ENCODE results near the gene ABCA5. TPM values are rescaled to one million over a fixed set of nuclear protein-coding genes. Genes with fewer than 3 reads are reported as not detected.

ABCA5 gene
- polyA plus RNA-seq, 3 donors = 0.50 to 3.1 (median 0.73) TPM

DNA sequence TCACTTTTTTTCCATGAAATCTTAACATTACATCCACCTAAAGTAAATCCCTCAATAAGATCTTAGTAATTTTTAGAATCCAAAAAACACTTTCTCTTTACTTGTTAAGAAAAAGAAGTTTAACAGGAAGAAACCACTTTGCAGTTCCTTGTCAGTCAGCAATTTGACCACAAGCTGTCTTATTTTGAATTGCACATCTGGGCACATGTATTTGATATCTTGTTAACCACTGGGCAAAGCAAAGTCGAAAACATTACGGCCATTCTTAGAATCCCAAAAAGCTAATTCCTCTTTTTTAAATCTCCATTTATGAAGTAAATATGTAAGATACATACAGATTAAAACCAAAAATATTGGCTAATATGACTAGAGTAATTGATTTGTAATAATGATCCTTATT is 99.4 kb downstream of the ABCA5 start:
- intact Hi-C loops (cut with micrococcal nuclease) = no loop called here
- H3K4me1 ChIP-seq (ENCODE audit: control insufficient read depth in 1 of 2, insufficient read depth in 2 of 2, low read length in 2 of 2) = peaks cover 5 to 15% of the 10 kb centered on the region in 2 donors
- Mint-ChIP-seq H3K9me3 (peaks cover 2 to 16% (median 10%) of the 10 kb centered on the region in 7 donors), H3K27ac (peak overlapping the region in 4 of 7 donors; percentile 28 to 80 (median 62)), H3K27me3 (ENCODE audit: low read depth in 3 of 3) (no peaks in the 10 kb centered on the region), H3K36me3 (no peaks in the 10 kb centered on the region), H3K4me1 (peaks cover 13% of the 10 kb centered on the region), H3K4me3 (peak overlapping the region in 1 of 2 donors; percentile 43)
- H4K20me1 ChIP-seq (ENCODE audit: insufficient read depth, low read length) = no peaks in the 10 kb centered on the region
- WGBS (ENCODE audit: insufficient coverage) = no CpG with 5 or more reads among the region's 2 CpGs
- H3K9me3 ChIP-seq (replicated peaks in 1 of 2; ENCODE audit: control insufficient read depth in 1 of 2, insufficient read depth in 1 of 2, low read length in 2 of 2) = peaks cover 0 to 2% of the 10 kb centered on the region in 2 donors
- H3K9ac ChIP-seq (ENCODE audit: insufficient read depth, low read length, poor library complexity, severe bottlenecking) = no peak overlapping the region
- H3K4me3 ChIP-seq (replicated peaks in 1 of 3; ENCODE audit: low read depth in 2 of 3, low read length in 3 of 3) = peak overlapping the region in 1 of 3 experiments; percentile 50
- H2AFZ ChIP-seq (ENCODE audit: insufficient read depth, low read depth, low read length, poor library complexity, severe bottlenecking) = peak overlapping the region; percentile 35
- no peaks in the 10 kb centered on the region for H3K79me2 ChIP-seq (ENCODE audit: insufficient read depth, low read length)
- peak overlapping the region; percentile 45 for H3K4me2 ChIP-seq (replicated peaks; ENCODE audit: extremely low read depth, low read length, poor library complexity, severe bottlenecking)
- TF ChIP-seq, protein P1, sequence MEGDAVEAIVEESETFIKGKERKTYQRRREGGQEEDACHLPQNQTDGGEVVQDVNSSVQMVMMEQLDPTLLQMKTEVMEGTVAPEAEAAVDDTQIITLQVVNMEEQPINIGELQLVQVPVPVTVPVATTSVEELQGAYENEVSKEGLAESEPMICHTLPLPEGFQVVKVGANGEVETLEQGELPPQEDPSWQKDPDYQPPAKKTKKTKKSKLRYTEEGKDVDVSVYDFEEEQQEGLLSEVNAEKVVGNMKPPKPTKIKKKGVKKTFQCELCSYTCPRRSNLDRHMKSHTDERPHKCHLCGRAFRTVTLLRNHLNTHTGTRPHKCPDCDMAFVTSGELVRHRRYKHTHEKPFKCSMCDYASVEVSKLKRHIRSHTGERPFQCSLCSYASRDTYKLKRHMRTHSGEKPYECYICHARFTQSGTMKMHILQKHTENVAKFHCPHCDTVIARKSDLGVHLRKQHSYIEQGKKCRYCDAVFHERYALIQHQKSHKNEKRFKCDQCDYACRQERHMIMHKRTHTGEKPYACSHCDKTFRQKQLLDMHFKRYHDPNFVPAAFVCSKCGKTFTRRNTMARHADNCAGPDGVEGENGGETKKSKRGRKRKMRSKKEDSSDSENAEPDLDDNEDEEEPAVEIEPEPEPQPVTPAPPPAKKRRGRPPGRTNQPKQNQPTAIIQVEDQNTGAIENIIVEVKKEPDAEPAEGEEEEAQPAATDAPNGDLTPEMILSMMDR (IDR thresholded peaks at IDR 0.05) = no peak
- no peaks in the 10 kb centered on the region for H3K36me3 ChIP-seq (replicated peaks in 1 of 2; ENCODE audit: control insufficient read depth in 1 of 2, insufficient read depth in 2 of 2, low read length in 2 of 2)
- DNase-seq = peak in 1 of 3 donors; percentile 8
- H3K27me3 ChIP-seq (ENCODE audit: control insufficient read depth in 2 of 2, insufficient read depth in 2 of 2, low read length in 2 of 2) = no peaks in the 10 kb centered on the region
- H3K27ac ChIP-seq (ENCODE audit: low read depth in 1 of 2, low read length in 2 of 2) = peak overlapping the region in 1 of 2 donors; percentile 46

DNA sequence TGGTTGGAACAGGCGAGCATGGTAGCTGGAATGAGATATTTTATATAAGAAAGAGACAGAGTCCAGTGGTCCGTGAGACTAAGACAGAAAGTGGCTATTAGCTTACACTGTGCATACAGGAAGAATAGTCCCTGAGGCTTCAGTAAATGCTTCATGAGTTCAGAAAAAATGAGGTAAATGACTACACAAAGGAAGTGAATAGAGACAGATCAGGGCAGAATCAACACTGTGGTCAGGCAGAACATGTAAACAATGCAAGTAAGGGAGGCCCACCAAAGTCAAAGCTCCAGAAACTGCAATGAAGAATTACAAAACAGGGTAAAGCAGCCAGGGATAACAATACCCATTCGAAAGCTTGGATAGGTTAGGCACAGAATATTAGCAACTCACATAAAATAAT is 103.1 kb downstream of the ABCA5 start:
- no peak overlapping the region for H3K4me3 Mint-ChIP-seq
- no peaks in the 10 kb centered on the region for H3K27me3 Mint-ChIP-seq (ENCODE audit: low read depth in 3 of 3)
- Histone ChIP-seq H3K27ac (ENCODE audit: low read depth in 1 of 2, low read length in 2 of 2) (no peak overlapping the region), H3K9me3 (replicated peaks in 1 of 2; ENCODE audit: control insufficient read depth in 1 of 2, insufficient read depth in 1 of 2, low read length in 2 of 2) (no peaks in the 10 kb centered on the region), H3K36me3 (replicated peaks in 1 of 2; ENCODE audit: control insufficient read depth in 1 of 2, insufficient read depth in 2 of 2, low read length in 2 of 2) (no peaks in the 10 kb centered on the region), H2AFZ (ENCODE audit: insufficient read depth, low read depth, low read length, poor library complexity, severe bottlenecking) (peak overlapping the region; percentile 37), H3K27me3 (ENCODE audit: control insufficient read depth in 2 of 2, insufficient read depth in 2 of 2, low read length in 2 of 2) (no peaks in the 10 kb centered on the region), H4K20me1 (ENCODE audit: insufficient read depth, low read length) (no peaks in the 10 kb centered on the region), H3K79me2 (ENCODE audit: insufficient read depth, low read length) (no peaks in the 10 kb centered on the region), H3K4me3 (replicated peaks in 1 of 3; ENCODE audit: low read depth in 2 of 3, low read length in 3 of 3) (no peak overlapping the region), H3K4me1 (ENCODE audit: control insufficient read depth in 1 of 2, insufficient read depth in 2 of 2, low read length in 2 of 2) (peaks cover 5 to 15% of the 10 kb centered on the region in 2 donors), H3K4me2 (replicated peaks; ENCODE audit: extremely low read depth, low read length, poor library complexity, severe bottlenecking) (no peak overlapping the region), H3K9ac (ENCODE audit: insufficient read depth, low read length, poor library complexity, severe bottlenecking) (no peak overlapping the region)
- TF ChIP-seq, protein P1 (IDR thresholded peaks at IDR 0.05) = no peak
- H3K36me3 Mint-ChIP-seq = no peaks in the 10 kb centered on the region
- peaks cover 16% of the 10 kb centered on the region for H3K4me1 Mint-ChIP-seq
- 100% methylated on average over 2 of the region's 3 CpGs for WGBS (ENCODE audit: insufficient coverage)
- intact Hi-C loops (cut with micrococcal nuclease) = loop anchor here in 1 of 2 donors (2.0 kb wide), 1 partner anchor 15 kb away; no protein-coding TSS in a partner anchor
- H3K9me3 Mint-ChIP-seq = peaks cover 0 to 4% (median 3%) of the 10 kb centered on the region in 7 donors
- no peak for DNase-seq
- no peak overlapping the region for H3K27ac Mint-ChIP-seq

All from CD14-positive monocyte (primary cell).